Fibroblast of lung (primary cell): ENCODE measurements around the gene RIPK3. TPM values are rescaled to one million over a fixed set of nuclear protein-coding genes. Genes with fewer than 3 reads are reported as not detected.

Experiments used
- DNase-seq, 2 donors: peaks; one replicate each; pipeline versions ENCODE4 v3.0.0 to v3.0.0-alpha.2; 2010; ENCODE audit warnings: low read depth in 2 of 2
- H2AFZ ChIP-seq: 2 replicates; pipeline ENCODE4 v1.5.1; 2012; ENCODE audit warnings: low read length, control low read depth, inconsistent platforms
- H3K27ac ChIP-seq: 2 replicates; pipeline ENCODE4 v1.5.1; 2011; ENCODE audit warnings: low read length, control low read depth; ENCODE audit not compliant: insufficient read depth
- H3K27me3 ChIP-seq: 2 replicates; pipeline ENCODE4 v1.5.1; 2011; ENCODE audit warnings: mild to moderate bottlenecking, low read length; ENCODE audit not compliant: control insufficient read depth, insufficient read depth
- H3K36me3 ChIP-seq: 2 replicates; pipeline ENCODE4 v1.5.1; 2011; ENCODE audit warnings: low read length; ENCODE audit not compliant: control insufficient read depth, insufficient read depth
- H3K4me1 ChIP-seq: 2 replicates; pipeline ENCODE4 v1.5.1; 2011; ENCODE audit warnings: low read length; ENCODE audit not compliant: control insufficient read depth, insufficient read depth; ENCODE audit errors: extremely low read depth
- H3K4me2 ChIP-seq: 2 replicates; pipeline ENCODE4 v1.5.1; 2011; ENCODE audit warnings: low read length, control low read depth; ENCODE audit not compliant: insufficient read depth; ENCODE audit errors: extremely low read depth
- H3K4me3 ChIP-seq, 4 experiments: fragments of 200-600 bp in 1 of 4; sonication (generic) in 1 of 4; replicated peaks in 1 of 4; 2 replicates each; pipeline ENCODE4 v1.5.1; 2011 to 2016; ENCODE audit warnings: low read length in 4 of 4, low read depth in 3 of 4, mild to moderate bottlenecking in 3 of 4, control low read depth in 2 of 4, inconsistent platforms in 1 of 4, mixed read lengths in 1 of 4; ENCODE audit not compliant: insufficient read depth in 1 of 4; ENCODE audit errors: control extremely low read depth in 1 of 4
- H3K79me2 ChIP-seq: 2 replicates; pipeline ENCODE4 v1.5.1; 2012; ENCODE audit warnings: mild to moderate bottlenecking, low read length, inconsistent platforms; ENCODE audit not compliant: control insufficient read depth, insufficient read depth
- H3K9ac ChIP-seq: 2 replicates; pipeline ENCODE4 v1.5.1; 2011; ENCODE audit warnings: mild to moderate bottlenecking, low read length, control low read depth; ENCODE audit not compliant: insufficient read depth
- H3K9me3 ChIP-seq: 2 replicates; pipeline ENCODE4 v1.5.1; 2012; ENCODE audit warnings: low read depth, low read length; ENCODE audit not compliant: control insufficient read depth, insufficient read depth
- H4K20me1 ChIP-seq: 2 replicates; pipeline ENCODE4 v1.5.1; 2011; ENCODE audit warnings: low read length; ENCODE audit not compliant: control insufficient read depth, insufficient read depth; ENCODE audit errors: extremely low read depth
- EZH2 ChIP-seq: IDR thresholded peaks from 2 replicates; pipeline ENCODE4 v1.5.1; 2012; ENCODE audit warnings: low read length, control low read depth, mild to moderate bottlenecking; ENCODE audit errors: missing control alignments
- polyA plus RNA-seq, 2 donors: library from polyadenylated mRNA; depleted of rRNA in 1 of 2; stranded (reverse) in 1 of 2; unstranded in 1 of 2; fragments of >200 nt; gene quantifications; 2 replicates each; pipeline ENCODE4 v1.2.1, GENCODE V29; 2011 to 2012; ENCODE audit warnings: missing spikeins in 1 of 2
- total RNA-seq: library from RNA; depleted of rRNA; stranded (reverse); fragments of >200 nt; gene quantifications from 2 replicates; pipeline ENCODE4 v1.2.1, GENCODE V29; 2014
- TF ChIP-seq, protein P1 (sequence below), 2 donors: IDR thresholded peaks in 1 of 2; conservative IDR thresholded peaks in 1 of 2; 1 replicate in 1 of 2; 2 replicates in 1 of 2; pipeline ENCODE4 v1.5.1; 2011 to 2012; ENCODE audit warnings: low read length in 2 of 2, control low read depth in 1 of 2, inconsistent platforms in 1 of 2, low read depth in 1 of 2, mild to moderate bottlenecking in 1 of 2

Gene RIPK3
- total and polyA plus RNA-seq, 2 donors (not counting 1 experiment from before 2014, with no cell fraction given): 0.20 to 0.33 TPM

DNA sequence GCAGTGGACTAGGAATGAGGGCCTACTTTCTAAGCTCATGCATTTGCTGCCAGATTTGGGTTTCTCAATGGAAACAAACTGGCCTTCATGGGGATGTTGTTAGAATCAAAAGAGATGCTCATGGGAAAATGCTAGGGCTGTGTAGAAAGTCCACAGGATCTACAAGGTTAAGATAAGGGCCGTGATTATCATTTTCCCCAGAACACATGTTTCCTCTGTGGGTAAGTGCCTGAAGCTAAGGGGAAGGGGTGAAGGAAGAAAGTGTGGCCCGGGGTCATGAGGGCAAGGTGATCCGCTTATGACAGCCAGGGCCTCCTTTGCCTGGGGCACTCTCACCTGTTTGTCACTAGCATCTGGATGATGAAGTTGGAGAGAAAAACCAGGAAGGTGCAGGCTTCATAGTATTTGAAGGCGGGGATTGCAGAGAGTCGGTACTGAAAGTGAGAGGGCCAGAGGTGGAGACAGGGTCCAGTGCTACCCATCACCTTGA is 14.7 kb downstream of the RIPK3 start:
- no peaks in the 10 kb centered on the region for H3K4me1 ChIP-seq
- no peak overlapping the region for H2AFZ ChIP-seq
- no peaks in the 10 kb centered on the region for H3K36me3 ChIP-seq
- H3K9me3 ChIP-seq: no peaks in the 10 kb centered on the region
- no peaks in the 10 kb centered on the region for H4K20me1 ChIP-seq
- no peak overlapping the region for H3K27ac ChIP-seq
- no peak overlapping the region for H3K9ac ChIP-seq
- H3K4me3 ChIP-seq: no peak overlapping the region
- no peak for TF ChIP-seq EZH2
- TF ChIP-seq, protein P1, sequence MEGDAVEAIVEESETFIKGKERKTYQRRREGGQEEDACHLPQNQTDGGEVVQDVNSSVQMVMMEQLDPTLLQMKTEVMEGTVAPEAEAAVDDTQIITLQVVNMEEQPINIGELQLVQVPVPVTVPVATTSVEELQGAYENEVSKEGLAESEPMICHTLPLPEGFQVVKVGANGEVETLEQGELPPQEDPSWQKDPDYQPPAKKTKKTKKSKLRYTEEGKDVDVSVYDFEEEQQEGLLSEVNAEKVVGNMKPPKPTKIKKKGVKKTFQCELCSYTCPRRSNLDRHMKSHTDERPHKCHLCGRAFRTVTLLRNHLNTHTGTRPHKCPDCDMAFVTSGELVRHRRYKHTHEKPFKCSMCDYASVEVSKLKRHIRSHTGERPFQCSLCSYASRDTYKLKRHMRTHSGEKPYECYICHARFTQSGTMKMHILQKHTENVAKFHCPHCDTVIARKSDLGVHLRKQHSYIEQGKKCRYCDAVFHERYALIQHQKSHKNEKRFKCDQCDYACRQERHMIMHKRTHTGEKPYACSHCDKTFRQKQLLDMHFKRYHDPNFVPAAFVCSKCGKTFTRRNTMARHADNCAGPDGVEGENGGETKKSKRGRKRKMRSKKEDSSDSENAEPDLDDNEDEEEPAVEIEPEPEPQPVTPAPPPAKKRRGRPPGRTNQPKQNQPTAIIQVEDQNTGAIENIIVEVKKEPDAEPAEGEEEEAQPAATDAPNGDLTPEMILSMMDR (conservative IDR thresholded peaks at IDR 0.05 in 1 of 2, IDR thresholded peaks at IDR 0.05 in 1 of 2; ENCODE audit: low read depth in 1 of 2, low read length in 2 of 2): no peak
- no peak overlapping the region for H3K4me2 ChIP-seq
- no peak for DNase-seq
- H3K27me3 ChIP-seq: peaks cover 15% of the 10 kb centered on the region
- no peaks in the 10 kb centered on the region for H3K79me2 ChIP-seq

DNA sequence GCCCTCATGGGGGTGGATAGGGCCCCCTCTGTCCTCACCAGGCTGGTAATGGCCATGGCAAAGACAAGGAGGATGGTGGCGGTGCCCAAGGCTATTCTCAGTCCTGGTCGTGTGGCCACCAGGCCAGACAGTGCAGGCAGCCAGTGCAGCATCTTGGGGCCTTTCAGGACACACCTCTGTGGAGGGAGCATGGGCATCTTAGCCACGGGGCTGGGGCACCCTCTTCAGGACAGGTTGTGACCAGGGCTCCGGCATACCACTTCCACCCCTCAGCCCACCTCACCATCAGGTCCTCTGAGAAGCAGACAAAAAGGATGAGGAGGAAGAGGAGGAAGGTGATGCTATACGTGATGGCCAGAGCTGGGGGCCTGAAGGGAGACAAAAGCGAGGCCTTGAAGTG is 15.8 kb downstream of the RIPK3 start:
- TF ChIP-seq EZH2: no peak
- TF ChIP-seq, protein P1 (conservative IDR thresholded peaks at IDR 0.05 in 1 of 2, IDR thresholded peaks at IDR 0.05 in 1 of 2; ENCODE audit: low read depth in 1 of 2, low read length in 2 of 2): no peak
- H3K4me3 ChIP-seq: no peak overlapping the region
- H3K27me3 ChIP-seq: peaks cover 21% of the 10 kb centered on the region
- H2AFZ ChIP-seq: no peak overlapping the region
- DNase-seq: no peak
- no peaks in the 10 kb centered on the region for H4K20me1 ChIP-seq
- H3K9me3 ChIP-seq: no peaks in the 10 kb centered on the region
- H3K36me3 ChIP-seq: no peaks in the 10 kb centered on the region
- H3K27ac ChIP-seq: no peak overlapping the region
- H3K4me1 ChIP-seq: no peaks in the 10 kb centered on the region
- H3K9ac ChIP-seq: no peak overlapping the region
- H3K4me2 ChIP-seq: no peak overlapping the region
- H3K79me2 ChIP-seq: no peaks in the 10 kb centered on the region

DNA sequence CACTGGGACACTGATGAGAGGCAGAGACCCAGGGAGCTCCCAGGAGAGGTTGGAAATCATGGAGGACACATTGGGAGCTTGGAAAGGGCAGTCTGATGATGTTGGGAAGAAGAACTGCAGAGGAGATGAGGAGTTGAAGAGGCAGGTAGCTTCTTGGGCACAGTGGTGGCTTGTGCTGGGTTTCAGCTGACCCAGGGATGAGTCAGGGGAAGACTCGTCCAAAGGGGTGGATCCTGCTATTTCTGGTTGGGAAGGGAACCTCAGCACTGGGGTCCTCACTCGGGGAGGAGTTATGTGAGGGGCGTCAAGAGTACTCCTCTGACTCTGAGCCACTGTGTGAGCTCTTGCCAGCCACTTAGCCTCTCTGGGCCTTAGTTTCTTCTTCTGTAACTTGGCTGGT is 16.4 kb downstream of the RIPK3 start:
- H3K36me3 ChIP-seq: no peaks in the 10 kb centered on the region
- H3K4me1 ChIP-seq: no peaks in the 10 kb centered on the region
- H3K27me3 ChIP-seq: peaks cover 27% of the 10 kb centered on the region
- H3K79me2 ChIP-seq: no peaks in the 10 kb centered on the region
- H2AFZ ChIP-seq: no peak overlapping the region
- H3K4me2 ChIP-seq: no peak overlapping the region
- no peak overlapping the region for H3K9ac ChIP-seq
- H4K20me1 ChIP-seq: no peaks in the 10 kb centered on the region
- no peak for TF ChIP-seq EZH2
- H3K9me3 ChIP-seq: no peaks in the 10 kb centered on the region
- no peak overlapping the region for H3K27ac ChIP-seq
- no peak for DNase-seq
- H3K4me3 ChIP-seq: no peak overlapping the region
